ENCODE measurements around the gene PRKN. TPM values are rescaled to one million over a fixed set of nuclear protein-coding genes. Genes with fewer than 3 reads are reported as not detected.

Gene PRKN
- total and polyA plus RNA-seq, 2 experiments from 2014 or later = 0.10 to 0.84 TPM

DNA sequence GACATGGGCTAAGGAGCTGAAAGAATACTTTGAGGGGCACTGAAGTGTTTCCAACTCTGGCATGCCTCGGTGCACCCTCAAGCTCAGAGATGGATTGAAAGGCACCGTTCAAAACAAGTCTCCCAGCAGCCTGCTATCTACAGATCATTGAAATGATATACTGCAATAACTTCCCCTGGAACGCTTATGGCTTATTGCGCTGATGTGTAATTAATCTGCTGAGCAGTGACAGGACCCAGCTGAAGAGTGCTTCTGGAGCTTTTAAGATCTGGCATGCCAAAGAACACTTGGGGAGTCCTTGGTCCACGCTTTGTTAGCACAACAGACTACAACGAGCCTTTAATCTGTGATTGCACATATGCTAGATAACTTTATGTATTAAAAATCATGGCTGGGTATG is 708.2 kb downstream of the PRKN start:
- Histone ChIP-seq H3K79me2 (replicated peaks; ENCODE audit: insufficient read depth) (no peaks in the 10 kb centered on the region), H3K4me1 (ENCODE audit: insufficient read depth) (no peaks in the 10 kb centered on the region), H2AFZ (no peak overlapping the region), H3K27ac (ENCODE audit: low read depth) (no peak overlapping the region), H3K4me3 (no peak overlapping the region), H3F3A (replicated peaks; ENCODE audit: low read depth) (no peaks in the 10 kb centered on the region), H4K20me1 (replicated peaks; ENCODE audit: insufficient read depth) (no peaks in the 10 kb centered on the region), H3K9me2 (ENCODE audit: insufficient read depth) (no peaks in the 10 kb centered on the region), H3K36me3 (ENCODE audit: insufficient read depth) (no peaks in the 10 kb centered on the region), H3K27me3 (ENCODE audit: insufficient read depth) (no peaks in the 10 kb centered on the region), H3K4me2 (no peak overlapping the region)
- TF ChIP-seq EZH2 (IDR thresholded peaks at IDR 0.05; ENCODE audit: low read depth, unreplicated experiment) (no peak), ZNF114 (CRISPR knock-in tag; IDR thresholded peaks at IDR 0.05) (no peak), EZH2phosphoT487 (IDR thresholded peaks at IDR 0.05; ENCODE audit: unreplicated experiment) (no peak), POLR2AphosphoS5 (IDR thresholded peaks at IDR 0.05; ENCODE audit: low read depth) (no peak), CREB1 (CRISPR knock-in tag; IDR thresholded peaks at IDR 0.05; ENCODE audit: low read depth) (no peak), ETS1 (IDR thresholded peaks at IDR 0.05) (no peak), JUNB (IDR thresholded peaks at IDR 0.05; ENCODE audit: unreplicated experiment) (no peak), ZNF331 (CRISPR knock-in tag; IDR thresholded peaks at IDR 0.05; ENCODE audit: low read depth) (no peak), CTCF (conservative IDR thresholded peaks at IDR 0.05; ENCODE audit: low read depth in 2 of 2) (no peak), NANOG (IDR thresholded peaks at IDR 0.05; ENCODE audit: borderline replicate concordance) (no peak), STAT1 (IDR thresholded peaks at IDR 0.05; ENCODE audit: unreplicated experiment) (no peak)
- TF ChIP-seq, protein P1, sequence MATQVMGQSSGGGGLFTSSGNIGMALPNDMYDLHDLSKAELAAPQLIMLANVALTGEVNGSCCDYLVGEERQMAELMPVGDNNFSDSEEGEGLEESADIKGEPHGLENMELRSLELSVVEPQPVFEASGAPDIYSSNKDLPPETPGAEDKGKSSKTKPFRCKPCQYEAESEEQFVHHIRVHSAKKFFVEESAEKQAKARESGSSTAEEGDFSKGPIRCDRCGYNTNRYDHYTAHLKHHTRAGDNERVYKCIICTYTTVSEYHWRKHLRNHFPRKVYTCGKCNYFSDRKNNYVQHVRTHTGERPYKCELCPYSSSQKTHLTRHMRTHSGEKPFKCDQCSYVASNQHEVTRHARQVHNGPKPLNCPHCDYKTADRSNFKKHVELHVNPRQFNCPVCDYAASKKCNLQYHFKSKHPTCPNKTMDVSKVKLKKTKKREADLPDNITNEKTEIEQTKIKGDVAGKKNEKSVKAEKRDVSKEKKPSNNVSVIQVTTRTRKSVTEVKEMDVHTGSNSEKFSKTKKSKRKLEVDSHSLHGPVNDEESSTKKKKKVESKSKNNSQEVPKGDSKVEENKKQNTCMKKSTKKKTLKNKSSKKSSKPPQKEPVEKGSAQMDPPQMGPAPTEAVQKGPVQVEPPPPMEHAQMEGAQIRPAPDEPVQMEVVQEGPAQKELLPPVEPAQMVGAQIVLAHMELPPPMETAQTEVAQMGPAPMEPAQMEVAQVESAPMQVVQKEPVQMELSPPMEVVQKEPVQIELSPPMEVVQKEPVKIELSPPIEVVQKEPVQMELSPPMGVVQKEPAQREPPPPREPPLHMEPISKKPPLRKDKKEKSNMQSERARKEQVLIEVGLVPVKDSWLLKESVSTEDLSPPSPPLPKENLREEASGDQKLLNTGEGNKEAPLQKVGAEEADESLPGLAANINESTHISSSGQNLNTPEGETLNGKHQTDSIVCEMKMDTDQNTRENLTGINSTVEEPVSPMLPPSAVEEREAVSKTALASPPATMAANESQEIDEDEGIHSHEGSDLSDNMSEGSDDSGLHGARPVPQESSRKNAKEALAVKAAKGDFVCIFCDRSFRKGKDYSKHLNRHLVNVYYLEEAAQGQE (IDR thresholded peaks at IDR 0.05; ENCODE audit: unreplicated experiment) = no peak
- TF ChIP-seq, protein P2, sequence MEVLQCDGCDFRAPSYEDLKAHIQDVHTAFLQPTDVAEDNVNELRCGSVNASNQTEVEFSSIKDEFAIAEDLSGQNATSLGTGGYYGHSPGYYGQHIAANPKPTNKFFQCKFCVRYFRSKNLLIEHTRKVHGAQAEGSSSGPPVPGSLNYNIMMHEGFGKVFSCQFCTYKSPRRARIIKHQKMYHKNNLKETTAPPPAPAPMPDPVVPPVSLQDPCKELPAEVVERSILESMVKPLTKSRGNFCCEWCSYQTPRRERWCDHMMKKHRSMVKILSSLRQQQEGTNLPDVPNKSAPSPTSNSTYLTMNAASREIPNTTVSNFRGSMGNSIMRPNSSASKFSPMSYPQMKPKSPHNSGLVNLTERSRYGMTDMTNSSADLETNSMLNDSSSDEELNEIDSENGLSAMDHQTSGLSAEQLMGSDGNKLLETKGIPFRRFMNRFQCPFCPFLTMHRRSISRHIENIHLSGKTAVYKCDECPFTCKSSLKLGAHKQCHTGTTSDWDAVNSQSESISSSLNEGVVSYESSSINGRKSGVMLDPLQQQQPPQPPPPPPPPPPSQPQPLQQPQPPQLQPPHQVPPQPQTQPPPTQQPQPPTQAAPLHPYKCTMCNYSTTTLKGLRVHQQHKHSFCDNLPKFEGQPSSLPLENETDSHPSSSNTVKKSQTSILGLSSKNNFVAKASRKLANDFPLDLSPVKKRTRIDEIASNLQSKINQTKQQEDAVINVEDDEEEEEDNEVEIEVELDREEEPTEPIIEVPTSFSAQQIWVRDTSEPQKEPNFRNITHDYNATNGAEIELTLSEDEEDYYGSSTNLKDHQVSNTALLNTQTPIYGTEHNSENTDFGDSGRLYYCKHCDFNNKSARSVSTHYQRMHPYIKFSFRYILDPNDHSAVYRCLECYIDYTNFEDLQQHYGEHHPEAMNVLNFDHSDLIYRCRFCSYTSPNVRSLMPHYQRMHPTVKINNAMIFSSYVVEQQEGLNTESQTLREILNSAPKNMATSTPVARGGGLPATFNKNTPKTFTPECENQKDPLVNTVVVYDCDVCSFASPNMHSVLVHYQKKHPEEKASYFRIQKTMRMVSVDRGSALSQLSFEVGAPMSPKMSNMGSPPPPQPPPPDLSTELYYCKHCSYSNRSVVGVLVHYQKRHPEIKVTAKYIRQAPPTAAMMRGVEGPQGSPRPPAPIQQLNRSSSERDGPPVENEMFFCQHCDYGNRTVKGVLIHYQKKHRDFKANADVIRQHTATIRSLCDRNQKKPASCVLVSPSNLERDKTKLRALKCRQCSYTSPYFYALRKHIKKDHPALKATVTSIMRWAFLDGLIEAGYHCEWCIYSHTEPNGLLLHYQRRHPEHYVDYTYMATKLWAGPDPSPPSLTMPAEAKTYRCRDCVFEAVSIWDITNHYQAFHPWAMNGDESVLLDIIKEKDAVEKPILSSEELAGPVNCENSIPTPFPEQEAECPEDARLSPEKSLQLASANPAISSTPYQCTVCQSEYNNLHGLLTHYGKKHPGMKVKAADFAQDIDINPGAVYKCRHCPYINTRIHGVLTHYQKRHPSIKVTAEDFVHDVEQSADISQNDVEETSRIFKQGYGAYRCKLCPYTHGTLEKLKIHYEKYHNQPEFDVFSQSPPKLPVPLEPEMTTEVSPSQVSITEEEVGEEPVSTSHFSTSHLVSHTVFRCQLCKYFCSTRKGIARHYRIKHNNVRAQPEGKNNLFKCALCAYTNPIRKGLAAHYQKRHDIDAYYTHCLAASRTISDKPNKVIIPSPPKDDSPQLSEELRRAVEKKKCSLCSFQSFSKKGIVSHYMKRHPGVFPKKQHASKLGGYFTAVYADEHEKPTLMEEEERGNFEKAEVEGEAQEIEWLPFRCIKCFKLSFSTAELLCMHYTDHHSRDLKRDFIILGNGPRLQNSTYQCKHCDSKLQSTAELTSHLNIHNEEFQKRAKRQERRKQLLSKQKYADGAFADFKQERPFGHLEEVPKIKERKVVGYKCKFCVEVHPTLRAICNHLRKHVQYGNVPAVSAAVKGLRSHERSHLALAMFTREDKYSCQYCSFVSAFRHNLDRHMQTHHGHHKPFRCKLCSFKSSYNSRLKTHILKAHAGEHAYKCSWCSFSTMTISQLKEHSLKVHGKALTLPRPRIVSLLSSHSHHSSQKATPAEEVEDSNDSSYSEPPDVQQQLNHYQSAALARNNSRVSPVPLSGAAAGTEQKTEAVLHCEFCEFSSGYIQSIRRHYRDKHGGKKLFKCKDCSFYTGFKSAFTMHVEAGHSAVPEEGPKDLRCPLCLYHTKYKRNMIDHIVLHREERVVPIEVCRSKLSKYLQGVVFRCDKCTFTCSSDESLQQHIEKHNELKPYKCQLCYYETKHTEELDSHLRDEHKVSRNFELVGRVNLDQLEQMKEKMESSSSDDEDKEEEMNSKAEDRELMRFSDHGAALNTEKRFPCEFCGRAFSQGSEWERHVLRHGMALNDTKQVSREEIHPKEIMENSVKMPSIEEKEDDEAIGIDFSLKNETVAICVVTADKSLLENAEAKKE (CRISPR knock-in tag; IDR thresholded peaks at IDR 0.05) = no peak
- H3K36me3 Mint-ChIP-seq (ENCODE audit: low read depth) = no peaks in the 10 kb centered on the region
- peaks cover 4% of the 10 kb centered on the region for H3K27me3 Mint-ChIP-seq (ENCODE audit: insufficient read depth, low read depth, poor library complexity)
- ATAC-seq = no peak
- peaks cover 2% of the 10 kb centered on the region; the same call in 1 of the 3 replicates for H3K9me3 Mint-ChIP-seq
- DNase-seq (ENCODE audit: low spot score) = no peak
- H3K4me3 Mint-ChIP-seq = no peak overlapping the region
- no peak overlapping the region for H3K27ac Mint-ChIP-seq
- H3K4me1 Mint-ChIP-seq = no peaks in the 10 kb centered on the region

All from GM23338 (cell line).